A549 (cell line): ENCODE results near the gene SFTPD.

Experiments used
- CEBPB ChIP-seq, 2 experiments: fragments of >200 bp in 1 of 2; sonication (Bioruptor Twin) in 1 of 2; formaldehyde crosslinking in 1 of 2; IDR thresholded peaks; 2 replicates each; pipeline ENCODE4 v1.6.1; 2012 to 2016
- MAZ ChIP-seq: fragments of 150-350 bp; IDR thresholded peaks from 2 replicates; pipeline ENCODE4 v1.6.1; 2014; ENCODE audit warnings: antibody characterized with exemption, low read depth, low read length, borderline replicate concordance
- MYC ChIP-seq: IDR thresholded peaks from 2 replicates; pipeline ENCODE4 v1.6.1; 2012; ENCODE audit warnings: mild to moderate bottlenecking, inconsistent platforms, low read length, improper control_type of control experiment, borderline replicate concordance
- NR3C1 ChIP-seq: fragments of >200 bp; sonication (Bioruptor Twin); formaldehyde crosslinking; IDR thresholded peaks from 3 replicates; pipeline ENCODE4 v1.6.1; 2017
- POLR2A ChIP-seq: IDR thresholded peaks from 2 replicates; pipeline ENCODE4 v1.6.1; 2012; ENCODE audit warnings: mild to moderate bottlenecking, low read length
- RAD21 ChIP-seq, 2 experiments: fragments of >200 bp in 1 of 2; sonication (Bioruptor Twin) in 1 of 2; formaldehyde crosslinking in 1 of 2; IDR thresholded peaks in 1 of 2; conservative IDR thresholded peaks in 1 of 2; 2 replicates in 1 of 2; 3 replicates in 1 of 2; pipeline ENCODE4 v1.6.1; 2012 to 2018; ENCODE audit warnings: inconsistent platforms in 1 of 2
- RCOR1 ChIP-seq: fragments of 150-350 bp; IDR thresholded peaks from 2 replicates; pipeline ENCODE4 v1.6.1; 2014; ENCODE audit warnings: antibody characterized with exemption, low read length, low read depth
- TF ChIP-seq, protein P1 (sequence below): fragments of >200 bp; sonication (Bioruptor Twin); formaldehyde crosslinking; IDR thresholded peaks from 3 replicates; pipeline ENCODE4 v1.5.1; 2016
- TF ChIP-seq, protein P2 (sequence below): fragments of 450-650 bp; IDR thresholded peaks from 2 replicates; pipeline ENCODE4 v1.6.1; 2014; ENCODE audit warnings: antibody characterized with exemption

DNA sequence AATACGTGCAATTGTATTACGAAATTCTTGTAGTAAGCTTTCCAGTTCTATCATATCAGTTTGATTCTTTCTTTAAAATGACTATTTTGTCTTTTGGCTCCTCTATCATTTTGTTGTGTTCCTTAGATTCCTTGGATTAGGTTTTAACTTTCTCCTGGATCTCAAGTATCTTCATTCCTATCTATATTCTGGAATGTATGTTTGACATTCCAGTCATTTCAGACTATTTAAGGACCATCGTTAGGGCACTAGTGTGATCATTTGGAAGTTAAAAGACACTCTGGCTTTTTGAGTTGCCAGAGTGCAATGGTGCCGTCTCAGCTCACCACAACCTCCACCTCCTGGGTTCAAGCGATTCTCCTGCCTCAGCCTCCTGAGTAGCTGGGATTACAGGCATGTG is 45.7 kb upstream of the SFTPD start:
- TF ChIP-seq, protein P1, sequence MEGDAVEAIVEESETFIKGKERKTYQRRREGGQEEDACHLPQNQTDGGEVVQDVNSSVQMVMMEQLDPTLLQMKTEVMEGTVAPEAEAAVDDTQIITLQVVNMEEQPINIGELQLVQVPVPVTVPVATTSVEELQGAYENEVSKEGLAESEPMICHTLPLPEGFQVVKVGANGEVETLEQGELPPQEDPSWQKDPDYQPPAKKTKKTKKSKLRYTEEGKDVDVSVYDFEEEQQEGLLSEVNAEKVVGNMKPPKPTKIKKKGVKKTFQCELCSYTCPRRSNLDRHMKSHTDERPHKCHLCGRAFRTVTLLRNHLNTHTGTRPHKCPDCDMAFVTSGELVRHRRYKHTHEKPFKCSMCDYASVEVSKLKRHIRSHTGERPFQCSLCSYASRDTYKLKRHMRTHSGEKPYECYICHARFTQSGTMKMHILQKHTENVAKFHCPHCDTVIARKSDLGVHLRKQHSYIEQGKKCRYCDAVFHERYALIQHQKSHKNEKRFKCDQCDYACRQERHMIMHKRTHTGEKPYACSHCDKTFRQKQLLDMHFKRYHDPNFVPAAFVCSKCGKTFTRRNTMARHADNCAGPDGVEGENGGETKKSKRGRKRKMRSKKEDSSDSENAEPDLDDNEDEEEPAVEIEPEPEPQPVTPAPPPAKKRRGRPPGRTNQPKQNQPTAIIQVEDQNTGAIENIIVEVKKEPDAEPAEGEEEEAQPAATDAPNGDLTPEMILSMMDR, result no peak
- TF ChIP-seq MYC, result no peak
- TF ChIP-seq CEBPB (IDR thresholded peaks at IDR 0.05), result no peak
- TF ChIP-seq, protein P2, sequence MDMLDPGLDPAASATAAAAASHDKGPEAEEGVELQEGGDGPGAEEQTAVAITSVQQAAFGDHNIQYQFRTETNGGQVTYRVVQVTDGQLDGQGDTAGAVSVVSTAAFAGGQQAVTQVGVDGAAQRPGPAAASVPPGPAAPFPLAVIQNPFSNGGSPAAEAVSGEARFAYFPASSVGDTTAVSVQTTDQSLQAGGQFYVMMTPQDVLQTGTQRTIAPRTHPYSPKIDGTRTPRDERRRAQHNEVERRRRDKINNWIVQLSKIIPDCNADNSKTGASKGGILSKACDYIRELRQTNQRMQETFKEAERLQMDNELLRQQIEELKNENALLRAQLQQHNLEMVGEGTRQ, result no peak
- no peak for TF ChIP-seq RCOR1
- TF ChIP-seq MAZ, result no peak
- no peak for TF ChIP-seq NR3C1
- TF ChIP-seq POLR2A, result no peak
- no peak for TF ChIP-seq RAD21 (conservative IDR thresholded peaks at IDR 0.05 in 1 of 2, IDR thresholded peaks at IDR 0.05 in 1 of 2)
